ENCODE data around the gene CPA3.

DNA sequence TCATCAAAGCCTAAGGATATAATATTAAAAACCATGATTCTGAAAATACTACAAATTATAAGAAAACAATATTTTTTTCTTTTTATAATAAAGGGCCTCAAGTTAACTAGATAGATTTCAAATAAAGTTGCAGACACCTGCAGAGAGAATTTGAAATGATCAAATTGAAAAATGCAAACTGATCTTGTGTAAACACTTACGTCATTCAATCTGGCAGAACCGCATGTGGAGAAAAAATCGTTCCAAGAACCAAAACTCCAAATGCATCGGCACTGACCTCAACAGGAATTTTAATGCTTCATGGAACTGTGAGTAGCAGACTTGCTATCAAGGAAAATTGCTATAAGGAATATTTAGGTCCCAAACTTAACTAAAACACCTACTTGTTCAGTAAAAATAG is 17.2 kb downstream of the CPA3 start:
- TF ChIP-seq, protein P1, sequence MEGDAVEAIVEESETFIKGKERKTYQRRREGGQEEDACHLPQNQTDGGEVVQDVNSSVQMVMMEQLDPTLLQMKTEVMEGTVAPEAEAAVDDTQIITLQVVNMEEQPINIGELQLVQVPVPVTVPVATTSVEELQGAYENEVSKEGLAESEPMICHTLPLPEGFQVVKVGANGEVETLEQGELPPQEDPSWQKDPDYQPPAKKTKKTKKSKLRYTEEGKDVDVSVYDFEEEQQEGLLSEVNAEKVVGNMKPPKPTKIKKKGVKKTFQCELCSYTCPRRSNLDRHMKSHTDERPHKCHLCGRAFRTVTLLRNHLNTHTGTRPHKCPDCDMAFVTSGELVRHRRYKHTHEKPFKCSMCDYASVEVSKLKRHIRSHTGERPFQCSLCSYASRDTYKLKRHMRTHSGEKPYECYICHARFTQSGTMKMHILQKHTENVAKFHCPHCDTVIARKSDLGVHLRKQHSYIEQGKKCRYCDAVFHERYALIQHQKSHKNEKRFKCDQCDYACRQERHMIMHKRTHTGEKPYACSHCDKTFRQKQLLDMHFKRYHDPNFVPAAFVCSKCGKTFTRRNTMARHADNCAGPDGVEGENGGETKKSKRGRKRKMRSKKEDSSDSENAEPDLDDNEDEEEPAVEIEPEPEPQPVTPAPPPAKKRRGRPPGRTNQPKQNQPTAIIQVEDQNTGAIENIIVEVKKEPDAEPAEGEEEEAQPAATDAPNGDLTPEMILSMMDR (IDR thresholded peaks at IDR 0.05), result no peak
- TF ChIP-seq POLR2A (IDR thresholded peaks at IDR 0.05), result no peak
